GM10847 (cell line): ENCODE data around the gene KCNJ15.

Experiments
- POLR2A ChIP-seq: IDR thresholded peaks from 2 replicates; pipeline ENCODE4 v1.6.1; 2011; ENCODE audit not compliant: insufficient read length; ENCODE audit errors: extremely low read depth

KCNJ15 gene

DNA sequence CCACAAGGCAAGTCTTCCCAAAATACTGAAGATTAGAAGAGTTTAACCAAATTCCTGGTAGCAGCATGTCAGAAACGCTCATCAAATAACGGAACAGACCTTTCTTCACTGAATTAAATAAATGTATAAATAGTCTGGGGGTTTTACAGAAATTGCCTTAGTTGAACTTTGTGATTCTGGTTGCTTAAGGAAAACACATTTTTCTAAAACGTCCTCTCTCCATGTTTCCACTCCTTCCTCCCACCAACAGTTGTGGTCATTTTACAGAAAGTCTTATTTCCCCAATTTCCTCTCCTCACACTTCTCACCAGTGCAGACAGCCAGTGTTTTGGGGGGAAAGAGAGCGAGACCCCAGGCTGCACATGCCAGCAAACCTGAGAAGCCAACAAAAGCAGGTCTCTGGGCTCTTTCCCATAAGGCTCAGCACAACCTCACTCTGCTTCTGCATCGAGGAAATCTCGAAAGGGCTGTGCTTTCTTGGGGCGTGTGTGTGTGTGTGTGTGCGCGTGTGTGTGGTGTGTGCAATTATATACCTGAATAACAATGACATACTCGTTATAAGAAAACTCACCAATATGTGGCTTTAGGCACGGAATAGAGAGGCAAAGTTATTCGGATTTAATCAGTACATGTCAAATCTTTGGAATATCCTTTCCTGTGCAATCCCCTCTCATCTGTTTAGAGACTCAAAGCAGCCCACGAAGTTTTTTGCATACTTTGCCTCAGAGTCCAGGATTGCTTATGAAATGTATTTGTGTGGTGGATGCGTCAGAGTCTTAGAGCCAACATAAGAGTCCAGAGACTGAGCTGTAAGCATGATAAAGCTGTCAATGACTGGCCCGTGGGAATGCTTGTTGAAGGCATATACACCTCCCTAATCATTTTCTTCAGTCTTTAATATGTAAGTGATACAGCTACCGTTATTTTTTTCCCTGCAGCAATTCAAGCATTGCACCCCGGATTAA, 2.0 kb downstream of the KCNJ15 start:
- no peak for TF ChIP-seq POLR2A

DNA sequence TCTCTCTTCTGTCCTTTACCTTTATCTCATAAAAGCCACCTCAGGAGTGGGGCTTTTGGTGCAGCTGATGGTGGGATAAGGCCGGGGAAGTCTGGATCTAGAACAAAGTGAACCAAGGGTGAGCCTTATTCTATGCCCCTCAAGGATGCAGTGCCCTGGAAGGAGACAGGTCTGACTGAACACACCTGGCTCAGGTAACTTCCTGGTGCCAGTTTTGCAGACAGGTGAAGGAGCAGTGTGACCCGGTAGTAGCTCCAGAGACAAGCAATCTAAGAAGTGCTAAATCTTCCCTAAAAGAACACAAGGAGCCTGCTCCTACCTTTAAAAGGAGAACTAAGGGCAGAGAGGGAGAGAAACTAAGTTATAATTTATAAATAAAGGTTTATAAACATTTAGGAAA, 2.9 kb downstream of the KCNJ15 start:
- no peak for TF ChIP-seq POLR2A

DNA sequence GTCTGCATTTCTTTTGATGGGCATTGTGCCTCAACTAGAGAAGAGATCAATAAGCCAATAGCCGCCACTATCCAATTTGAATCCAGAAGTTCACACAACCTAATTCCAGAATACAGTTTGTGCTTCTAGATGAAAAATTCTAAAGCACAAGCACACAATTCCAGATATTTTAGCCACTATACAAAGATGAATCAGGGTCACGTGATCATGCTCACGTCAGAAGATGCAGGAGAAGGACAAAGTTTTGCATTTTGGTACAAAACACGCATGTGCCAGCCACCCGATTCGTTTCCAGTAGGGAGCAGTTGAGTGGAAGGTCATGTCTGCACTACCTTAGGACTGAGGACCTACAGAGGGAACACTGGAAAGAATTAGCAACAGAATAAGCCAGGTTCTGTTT, 3.6 kb downstream of the KCNJ15 start:
- TF ChIP-seq POLR2A = no peak

DNA sequence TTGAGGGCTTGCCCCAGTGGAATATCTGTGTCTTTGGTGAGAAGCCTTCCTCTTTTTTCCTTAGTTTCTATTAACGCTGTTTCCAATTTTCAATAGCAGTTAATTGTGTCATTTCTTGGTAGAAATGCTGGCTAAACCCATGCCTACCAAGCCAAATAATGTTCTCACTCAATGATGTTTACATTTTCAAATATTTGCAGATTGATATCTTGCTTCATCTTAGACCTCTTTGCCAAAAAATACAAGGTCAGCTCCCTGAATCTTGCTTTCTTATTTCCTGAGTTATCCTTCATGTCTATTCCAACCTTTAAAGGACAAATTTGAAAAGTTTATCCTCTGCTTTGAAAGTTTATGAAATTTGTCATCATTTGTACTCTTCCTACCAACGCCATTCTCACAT, 5.1 kb downstream of the KCNJ15 start:
- no peak for TF ChIP-seq POLR2A

DNA sequence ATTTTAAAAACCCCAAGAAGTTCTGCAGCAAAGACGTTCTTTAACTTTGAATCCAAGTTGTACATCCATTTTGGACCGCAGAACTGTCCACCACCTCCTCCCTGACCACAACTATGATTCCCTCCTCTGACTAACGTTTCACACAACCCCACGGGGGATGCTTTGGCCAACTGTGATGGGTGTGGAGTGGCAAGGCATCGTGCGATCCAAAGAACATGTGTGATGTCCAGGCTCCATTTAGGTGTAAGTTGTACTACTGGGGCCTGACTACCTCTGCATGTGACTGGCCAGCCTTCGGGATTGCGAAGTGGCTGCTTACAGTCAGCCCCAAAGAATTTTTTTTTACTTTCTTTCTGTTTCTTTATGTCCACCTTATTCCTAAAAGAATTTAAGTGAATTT, 6.7 kb downstream of the KCNJ15 start:
- no peak for TF ChIP-seq POLR2A

DNA sequence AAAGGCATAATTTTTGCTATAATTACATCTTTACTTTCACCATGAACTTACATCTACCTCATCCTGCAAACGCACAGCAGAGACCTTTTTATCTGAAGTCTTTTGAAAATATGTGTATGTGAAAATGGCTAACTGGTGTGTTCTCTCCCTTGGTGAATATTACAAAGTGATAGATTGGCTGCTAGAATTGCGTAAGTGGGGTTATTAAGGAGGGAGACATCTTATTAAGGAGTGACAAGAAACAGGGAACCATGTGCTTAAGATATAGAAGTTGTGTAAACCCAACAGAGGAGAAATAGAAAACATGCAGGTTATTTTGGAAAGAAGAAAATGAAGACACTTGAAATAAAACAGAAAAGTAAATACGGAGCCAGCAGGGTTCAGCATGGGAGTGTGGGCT, 7.8 kb downstream of the KCNJ15 start:
- TF ChIP-seq POLR2A = no peak

DNA sequence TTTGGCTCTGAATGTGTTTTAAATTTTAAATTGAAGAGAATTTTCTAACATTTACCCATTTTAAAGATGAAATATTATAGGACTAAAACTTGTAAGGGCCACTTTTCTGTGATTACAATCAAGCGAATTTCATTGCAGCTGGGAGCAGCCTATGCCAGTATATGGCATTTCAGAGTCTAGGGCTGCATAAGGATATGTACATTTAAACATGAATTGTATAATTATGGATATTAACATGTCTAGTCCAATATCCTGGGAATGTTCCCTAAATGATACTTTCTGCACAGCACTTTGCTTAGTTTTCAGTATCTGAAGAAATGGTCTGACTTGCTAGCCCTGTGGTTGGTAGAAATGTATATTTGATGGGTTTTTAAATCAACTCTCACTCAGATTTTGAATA, 8.4 kb downstream of the KCNJ15 start:
- TF ChIP-seq POLR2A = no peak

DNA sequence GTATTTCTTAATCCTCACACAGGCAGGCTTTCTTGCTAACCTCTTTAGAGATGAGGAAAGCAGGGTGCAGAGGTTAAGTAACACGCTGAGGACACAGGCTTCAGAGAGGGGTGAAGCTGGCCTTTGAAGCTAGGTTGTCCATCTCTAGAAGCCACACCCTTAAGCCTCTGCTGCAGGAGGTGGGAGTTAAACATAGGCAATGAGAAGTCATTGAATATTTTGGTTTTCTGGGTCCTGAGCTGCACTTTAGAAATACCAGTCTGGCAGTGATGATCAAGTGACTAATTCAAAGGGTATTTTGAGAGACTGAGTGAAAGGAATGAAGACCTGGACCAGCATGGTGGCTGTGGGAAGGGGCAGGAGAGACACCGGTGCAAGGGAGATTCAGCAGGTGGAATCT, 9.9 kb downstream of the KCNJ15 start:
- TF ChIP-seq POLR2A = no peak

DNA sequence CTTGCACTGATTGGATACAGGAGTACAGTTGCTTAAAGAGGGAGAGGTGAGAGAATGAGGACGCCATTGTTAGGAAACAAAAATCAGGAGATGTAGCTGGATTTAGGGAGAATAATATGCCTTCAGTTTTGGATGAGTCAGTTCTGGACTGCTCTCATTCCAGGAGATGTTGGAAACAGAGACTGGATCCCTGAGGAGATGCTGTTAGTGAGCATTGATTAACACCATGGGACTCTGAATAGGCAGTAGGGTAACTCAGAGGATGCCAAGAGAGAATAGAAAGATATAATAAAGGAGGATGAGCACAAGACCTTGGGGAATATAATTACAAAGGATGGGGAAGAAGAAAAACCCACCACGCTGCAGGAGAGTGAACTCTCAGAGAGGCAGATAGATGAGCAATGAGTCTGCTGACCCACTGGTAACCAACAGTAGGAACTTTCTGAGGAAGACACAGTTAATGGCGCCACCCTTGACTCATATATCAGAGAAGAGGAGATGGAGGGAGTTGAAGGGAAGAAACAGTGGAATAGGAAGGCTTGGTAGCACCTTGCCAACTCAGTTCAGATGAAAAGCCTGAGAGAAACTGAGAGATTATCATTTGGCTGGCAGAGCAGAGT, 10.5 kb downstream of the KCNJ15 start:
- no peak for TF ChIP-seq POLR2A

DNA sequence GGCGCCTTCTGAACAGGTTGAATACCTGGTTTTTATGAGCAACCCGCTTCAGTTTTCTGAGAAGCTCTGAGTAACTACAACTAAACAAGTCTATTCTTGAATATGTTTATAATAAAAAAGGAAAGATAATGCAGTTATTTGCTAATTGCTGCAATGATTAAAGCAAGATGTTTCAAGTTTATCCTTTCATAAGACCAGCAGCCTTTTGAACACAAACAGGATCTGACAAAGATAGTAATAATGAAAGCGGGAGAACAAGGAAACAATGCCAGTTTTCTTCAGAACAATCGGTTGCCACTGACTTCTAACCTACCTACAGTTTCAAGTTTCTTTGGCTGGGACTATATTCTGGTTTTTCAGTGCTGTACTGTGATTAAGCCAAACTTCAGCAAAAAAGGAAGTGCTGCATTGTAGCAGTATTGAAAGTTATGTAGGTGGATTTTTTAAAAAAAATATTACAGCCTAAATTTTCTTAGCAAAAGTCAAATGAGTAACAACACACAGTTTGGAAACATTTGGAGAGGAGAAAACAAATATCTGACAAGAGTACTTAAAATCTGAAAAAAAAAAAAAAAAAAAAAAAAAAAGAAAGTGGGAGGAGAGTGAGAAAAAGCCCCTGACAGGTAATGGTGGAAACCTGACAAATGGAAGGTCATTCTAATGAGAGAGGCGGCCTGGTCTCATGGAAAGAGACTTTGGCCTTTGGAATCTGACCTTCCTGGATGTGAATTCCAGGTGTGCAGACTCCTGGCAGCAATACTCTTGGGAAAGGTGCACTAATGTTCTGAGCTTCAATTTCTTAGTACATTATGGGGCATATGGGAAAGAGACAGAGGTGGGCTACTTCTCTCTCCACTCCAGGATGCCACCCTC, 11.4 kb downstream of the KCNJ15 start:
- no peak for TF ChIP-seq POLR2A

DNA sequence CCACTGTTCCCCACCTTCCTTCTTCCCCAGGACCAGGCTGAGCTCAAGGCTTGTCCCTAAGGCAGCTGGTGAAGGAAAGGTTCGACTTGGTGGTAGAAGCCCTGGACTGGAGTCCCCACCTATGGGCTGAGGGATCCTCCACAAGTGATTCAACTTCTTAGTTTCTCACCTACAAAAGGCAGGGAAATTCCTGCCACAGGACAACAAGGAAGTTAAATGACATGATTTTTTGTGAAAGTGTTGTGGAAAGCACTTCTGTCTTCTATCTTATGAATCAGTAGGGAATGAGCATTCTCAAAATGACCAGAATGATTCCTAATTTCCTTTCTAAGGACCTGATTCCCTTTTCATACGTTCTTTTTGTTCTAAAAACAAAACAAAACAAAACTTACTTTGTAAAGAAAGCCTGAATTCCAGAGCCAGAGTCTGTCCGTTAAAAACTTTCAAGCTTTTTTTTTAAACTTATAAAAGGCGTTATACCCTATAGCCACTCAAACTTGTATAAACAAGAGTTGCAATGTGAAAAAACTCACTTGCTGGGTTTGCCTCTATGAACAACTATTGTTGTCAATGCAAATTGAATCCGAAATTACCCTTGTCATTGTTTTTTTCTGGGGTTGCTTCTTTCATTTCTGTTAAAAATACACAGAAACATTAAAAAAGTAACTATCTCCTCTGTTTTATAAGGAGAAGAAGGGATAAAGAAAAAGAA, 12.2 kb downstream of the KCNJ15 start:
- no peak for TF ChIP-seq POLR2A

DNA sequence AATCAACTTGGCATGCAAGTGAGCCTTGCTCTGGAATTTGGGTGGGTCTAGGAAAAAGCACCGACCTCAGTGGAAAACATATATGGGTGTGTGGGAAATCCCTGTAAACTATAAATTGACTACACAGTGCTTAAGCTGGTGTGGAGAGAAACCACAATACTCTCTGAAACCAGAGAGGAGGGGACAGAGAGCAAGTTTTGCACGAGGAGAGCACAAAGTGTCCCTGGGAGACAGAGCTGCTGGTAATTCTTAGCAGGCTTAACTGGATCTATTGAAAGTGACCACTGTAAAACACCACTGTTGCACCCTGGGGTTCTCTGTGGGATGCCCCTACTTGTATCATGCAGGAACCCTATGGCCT, 12.8 kb downstream of the KCNJ15 start:
- no peak for TF ChIP-seq POLR2A

DNA sequence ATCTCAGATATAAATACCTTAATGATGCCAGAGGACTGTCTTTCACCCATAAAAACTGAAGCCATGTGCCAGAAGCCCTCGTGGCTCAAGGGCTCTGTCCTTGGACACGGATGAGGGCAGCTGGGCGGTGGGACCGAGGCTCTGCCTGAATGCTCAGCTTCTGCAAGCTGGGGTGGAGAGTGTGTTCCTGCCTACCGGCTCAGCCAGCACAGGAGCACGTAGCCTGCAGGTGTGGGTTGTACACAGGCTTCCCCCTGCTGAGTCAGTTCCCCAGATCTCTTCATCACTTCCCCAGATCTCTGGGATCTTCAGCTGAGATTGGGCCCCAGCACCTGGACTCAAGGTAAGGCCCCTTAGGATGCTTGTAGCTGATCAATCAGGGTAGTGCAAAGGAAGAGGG, 15.4 kb downstream of the KCNJ15 start:
- no peak for TF ChIP-seq POLR2A

DNA sequence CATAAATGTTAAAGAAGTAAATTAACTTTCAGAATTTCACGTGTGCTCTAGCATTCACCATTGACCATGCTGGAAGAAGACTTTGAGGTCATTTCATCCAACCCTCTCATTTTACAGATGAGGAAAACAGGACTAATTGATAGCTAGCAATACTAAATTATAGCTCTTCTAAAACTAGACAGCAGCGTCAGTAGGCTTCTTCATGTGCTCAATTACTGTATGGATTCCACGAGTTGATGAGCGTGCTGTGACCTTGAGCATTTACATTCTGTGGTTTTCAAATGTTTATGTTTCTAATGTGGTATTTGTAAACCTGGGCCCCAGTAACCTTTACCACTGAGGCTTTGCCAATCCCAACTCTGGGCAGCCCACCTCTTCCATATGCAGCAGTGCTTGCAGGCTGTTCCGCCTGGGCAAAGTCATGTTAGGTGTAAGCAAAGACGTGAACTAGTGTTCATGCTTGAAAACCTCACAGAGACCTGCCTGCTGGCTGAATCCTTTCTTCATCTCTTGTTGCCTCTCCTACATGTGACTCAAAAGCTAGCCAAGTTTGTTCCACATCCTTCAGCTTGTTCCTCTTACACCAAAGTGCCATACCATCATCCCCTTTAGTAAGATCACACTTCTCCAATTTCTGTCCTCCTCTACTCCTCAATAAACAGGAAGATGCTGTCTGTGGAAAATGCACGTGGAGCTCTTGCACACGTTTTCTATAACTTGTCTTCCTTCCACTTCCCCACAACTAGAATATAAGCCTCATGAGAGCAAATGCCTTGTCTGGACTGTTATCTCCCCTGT, 17.2 kb downstream of the KCNJ15 start:
- no peak for TF ChIP-seq POLR2A

DNA sequence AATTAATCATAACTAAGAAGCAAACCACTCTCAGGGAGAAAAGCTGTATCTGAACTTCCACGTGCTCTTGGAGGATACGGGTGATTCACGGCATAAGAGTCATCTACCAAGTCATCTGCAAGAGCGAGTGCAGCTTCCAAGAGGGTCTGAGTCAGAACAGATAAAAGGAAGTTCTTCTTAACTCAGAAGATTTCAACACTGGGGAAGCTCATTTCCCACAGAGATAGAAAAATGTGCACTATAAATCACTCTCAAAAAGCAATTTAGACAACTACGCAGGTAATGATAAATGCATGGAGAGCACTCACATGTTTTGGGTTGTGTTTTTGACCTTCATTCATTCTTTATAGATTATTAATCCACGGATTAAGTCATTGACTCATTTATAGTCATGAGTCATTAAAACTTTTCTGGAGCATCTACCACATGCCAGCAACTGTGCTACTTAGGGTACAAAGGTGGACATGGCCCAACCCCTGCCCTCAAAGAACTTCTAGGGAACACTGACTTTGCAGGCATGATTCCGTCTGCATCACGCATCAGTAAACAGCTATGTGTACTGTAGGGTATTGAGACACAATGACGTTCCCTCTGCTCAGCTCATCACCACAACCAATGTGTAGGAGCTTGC, 20.8 kb downstream of the KCNJ15 start:
- no peak for TF ChIP-seq POLR2A
